ENCODE data around the gene TBL2.

TBL2 gene

DNA sequence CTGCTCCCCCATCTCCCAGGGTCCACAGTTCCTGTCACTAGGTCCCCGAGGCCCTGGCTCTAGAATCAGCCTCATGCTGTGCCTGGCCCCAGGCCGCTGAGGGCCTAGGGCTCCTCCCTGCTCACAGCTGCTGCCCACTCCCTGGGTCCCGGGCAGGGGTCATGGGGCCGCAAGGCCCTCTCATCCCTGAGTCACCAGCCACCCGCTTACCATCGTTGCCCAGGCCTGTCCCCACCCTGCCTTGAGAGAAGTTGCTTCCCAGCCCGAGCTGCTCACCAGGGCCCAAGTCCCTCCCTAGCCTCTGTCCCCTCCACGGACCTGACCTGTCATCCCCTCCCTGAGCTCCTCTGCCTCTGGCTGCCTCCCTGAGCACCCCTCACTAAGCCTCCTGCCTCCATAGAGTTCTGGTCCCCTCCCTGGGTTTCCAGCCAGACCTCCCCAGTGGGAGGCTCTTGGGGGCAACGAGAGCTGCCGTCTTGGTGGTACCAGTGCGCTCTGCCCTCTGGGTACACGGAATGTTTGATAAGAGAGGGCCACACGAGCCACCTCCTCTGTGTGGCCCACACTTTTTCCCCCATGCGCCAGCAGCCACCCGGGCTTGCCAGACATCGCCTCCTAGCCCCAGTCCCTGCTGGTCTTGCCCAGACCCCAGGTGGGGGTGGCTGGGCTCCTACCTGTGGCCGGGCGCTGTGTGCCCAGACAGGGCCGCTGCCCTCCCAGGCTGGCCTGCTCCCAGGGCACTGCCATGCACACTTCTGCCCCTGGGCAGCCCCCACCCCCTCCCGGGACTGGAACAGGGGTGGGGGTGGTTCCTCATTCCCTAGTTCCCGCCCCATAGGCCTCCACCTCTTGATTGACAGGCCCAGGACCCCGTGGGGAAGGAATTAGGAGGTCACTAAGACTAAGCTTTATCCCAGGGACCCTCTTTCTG is 24.6 kb upstream of the TBL2 start:
- Histone ChIP-seq H3K36me3 (ENCODE audit: insufficient read depth, low read length) (no peaks in the 10 kb centered on the region), H3K9me3 (ENCODE audit: low read length) (no peaks in the 10 kb centered on the region), H3K9ac (ENCODE audit: low read length) (no peak overlapping the region), H3K27me3 (ENCODE audit: control insufficient read depth in 1 of 2, insufficient read depth in 2 of 2, low read length in 2 of 2) (peaks cover 0 to 11% of the 10 kb centered on the region in 2 donors), H3K4me3 (ENCODE audit: low read depth in 1 of 2, low read length in 2 of 2) (no peak overlapping the region), H3K4me1 (ENCODE audit: insufficient read depth, low read length) (peaks cover 6% of the 10 kb centered on the region), H3K27ac (ENCODE audit: low read depth, low read length) (no peak overlapping the region)

DNA sequence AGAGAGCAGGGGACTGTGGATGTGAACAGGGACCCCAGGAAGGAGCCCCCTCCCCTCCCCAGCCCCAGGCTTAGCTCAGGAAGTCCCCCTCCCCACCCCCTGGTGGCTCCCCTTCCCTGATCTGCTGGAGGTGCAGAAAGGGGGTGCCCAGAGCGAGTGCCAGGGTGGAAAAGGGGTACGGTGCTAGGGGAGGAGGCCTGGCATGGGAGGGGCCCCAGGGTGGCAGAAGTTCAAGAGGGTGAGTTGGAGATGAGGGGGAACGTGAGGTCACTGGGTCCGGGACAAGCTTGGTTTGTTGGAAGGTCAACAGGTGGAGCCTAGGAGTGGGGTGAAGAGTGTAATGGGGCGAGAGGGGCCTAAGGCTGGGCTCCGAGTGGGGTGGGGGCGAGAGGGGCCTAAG is 21.5 kb upstream of the TBL2 start:
- H3K27me3 ChIP-seq (ENCODE audit: control insufficient read depth in 1 of 2, insufficient read depth in 2 of 2, low read length in 2 of 2) = no peaks in the 10 kb centered on the region
- H3K4me1 ChIP-seq (ENCODE audit: insufficient read depth, low read length) = no peaks in the 10 kb centered on the region
- no peak overlapping the region for H3K4me3 ChIP-seq (ENCODE audit: low read depth in 1 of 2, low read length in 2 of 2)
- H3K9ac ChIP-seq (ENCODE audit: low read length) = no peak overlapping the region
- no peak overlapping the region for H3K27ac ChIP-seq (ENCODE audit: low read depth, low read length)
- H3K9me3 ChIP-seq (ENCODE audit: low read length) = no peaks in the 10 kb centered on the region
- no peaks in the 10 kb centered on the region for H3K36me3 ChIP-seq (ENCODE audit: insufficient read depth, low read length)

DNA sequence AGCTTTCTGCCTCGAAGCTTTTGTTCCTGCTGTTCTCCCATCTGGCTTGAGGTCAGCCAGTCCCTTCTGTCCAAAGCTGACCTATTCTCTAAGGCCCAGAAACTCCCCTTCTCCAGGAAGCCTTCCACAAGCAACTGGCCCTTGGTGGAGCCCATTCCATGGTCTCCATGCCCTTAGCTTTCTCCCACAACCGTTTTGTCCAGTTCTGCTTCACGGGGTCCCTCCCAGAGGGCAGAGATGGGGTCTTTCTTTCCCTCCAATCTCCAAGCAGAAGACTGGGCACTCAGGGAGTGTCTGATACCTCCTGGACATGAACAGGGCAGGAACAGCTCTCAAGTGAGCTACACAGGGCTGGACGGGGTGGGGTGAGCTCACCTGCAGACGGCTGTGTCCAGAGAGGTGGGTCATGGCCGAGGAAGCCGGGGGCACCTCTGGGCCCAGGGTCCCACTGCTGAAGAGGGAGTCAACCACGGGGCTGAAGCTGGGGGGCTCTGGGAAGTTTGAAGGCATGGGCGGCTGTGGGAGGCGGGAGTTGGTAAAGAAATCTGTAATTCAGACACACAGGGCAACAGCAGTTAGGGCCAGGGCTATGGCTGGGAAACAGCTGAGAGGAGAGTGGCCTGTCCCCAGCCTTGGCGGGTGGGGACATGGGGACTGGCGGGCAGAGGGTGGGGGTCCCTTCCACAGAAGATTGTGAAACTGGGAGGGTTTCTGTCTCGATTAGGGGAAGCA is 20.9 kb upstream of the TBL2 start:
- Histone ChIP-seq H3K9me3 (ENCODE audit: low read length) (no peaks in the 10 kb centered on the region), H3K36me3 (ENCODE audit: insufficient read depth, low read length) (no peaks in the 10 kb centered on the region), H3K27ac (ENCODE audit: low read depth, low read length) (no peak overlapping the region), H3K27me3 (ENCODE audit: control insufficient read depth in 1 of 2, insufficient read depth in 2 of 2, low read length in 2 of 2) (no peaks in the 10 kb centered on the region), H3K4me1 (ENCODE audit: insufficient read depth, low read length) (no peaks in the 10 kb centered on the region), H3K9ac (ENCODE audit: low read length) (no peak overlapping the region), H3K4me3 (ENCODE audit: low read depth in 1 of 2, low read length in 2 of 2) (no peak overlapping the region)

DNA sequence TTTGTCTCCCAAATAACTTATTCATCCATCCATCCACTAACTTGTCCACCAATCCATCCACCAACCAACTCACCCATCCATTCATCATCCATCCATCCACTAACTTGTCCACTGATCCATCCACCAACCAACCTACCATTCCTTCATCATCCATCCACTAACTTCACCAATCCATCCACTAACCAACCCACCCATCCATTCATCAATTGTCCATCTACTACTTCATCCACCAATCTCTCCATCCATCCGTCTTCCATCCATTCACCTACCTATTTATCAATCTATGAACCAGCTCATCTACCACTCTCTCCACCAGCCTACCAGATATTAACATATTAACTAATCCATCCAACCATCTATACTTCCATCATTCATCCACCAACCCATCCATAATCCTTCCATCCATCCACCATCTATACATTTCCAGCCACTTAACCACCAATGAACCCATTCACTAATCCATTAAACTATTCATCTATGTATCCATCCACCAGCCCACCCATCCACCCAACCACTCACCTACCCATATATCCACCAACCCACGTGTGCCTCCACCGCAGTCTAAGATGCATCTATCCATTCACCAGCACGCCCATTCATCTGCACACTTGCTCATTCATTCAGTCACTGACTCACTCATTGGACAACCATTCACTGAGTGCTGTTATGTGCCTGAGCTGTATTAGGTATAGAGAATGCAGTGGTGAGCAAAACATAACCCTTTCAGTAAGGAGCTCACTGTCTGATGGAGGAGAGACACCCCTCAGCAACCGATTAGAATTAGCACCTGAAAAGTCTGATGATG is 19.8 kb upstream of the TBL2 start:
- H3K4me1 ChIP-seq (ENCODE audit: insufficient read depth, low read length) = no peaks in the 10 kb centered on the region
- no peaks in the 10 kb centered on the region for H3K9me3 ChIP-seq (ENCODE audit: low read length)
- no peaks in the 10 kb centered on the region for H3K36me3 ChIP-seq (ENCODE audit: insufficient read depth, low read length)
- no peak overlapping the region for H3K27ac ChIP-seq (ENCODE audit: low read depth, low read length)
- H3K4me3 ChIP-seq (ENCODE audit: low read depth in 1 of 2, low read length in 2 of 2) = no peak overlapping the region
- H3K27me3 ChIP-seq (ENCODE audit: control insufficient read depth in 1 of 2, insufficient read depth in 2 of 2, low read length in 2 of 2) = no peaks in the 10 kb centered on the region
- no peak overlapping the region for H3K9ac ChIP-seq (ENCODE audit: low read length)

DNA sequence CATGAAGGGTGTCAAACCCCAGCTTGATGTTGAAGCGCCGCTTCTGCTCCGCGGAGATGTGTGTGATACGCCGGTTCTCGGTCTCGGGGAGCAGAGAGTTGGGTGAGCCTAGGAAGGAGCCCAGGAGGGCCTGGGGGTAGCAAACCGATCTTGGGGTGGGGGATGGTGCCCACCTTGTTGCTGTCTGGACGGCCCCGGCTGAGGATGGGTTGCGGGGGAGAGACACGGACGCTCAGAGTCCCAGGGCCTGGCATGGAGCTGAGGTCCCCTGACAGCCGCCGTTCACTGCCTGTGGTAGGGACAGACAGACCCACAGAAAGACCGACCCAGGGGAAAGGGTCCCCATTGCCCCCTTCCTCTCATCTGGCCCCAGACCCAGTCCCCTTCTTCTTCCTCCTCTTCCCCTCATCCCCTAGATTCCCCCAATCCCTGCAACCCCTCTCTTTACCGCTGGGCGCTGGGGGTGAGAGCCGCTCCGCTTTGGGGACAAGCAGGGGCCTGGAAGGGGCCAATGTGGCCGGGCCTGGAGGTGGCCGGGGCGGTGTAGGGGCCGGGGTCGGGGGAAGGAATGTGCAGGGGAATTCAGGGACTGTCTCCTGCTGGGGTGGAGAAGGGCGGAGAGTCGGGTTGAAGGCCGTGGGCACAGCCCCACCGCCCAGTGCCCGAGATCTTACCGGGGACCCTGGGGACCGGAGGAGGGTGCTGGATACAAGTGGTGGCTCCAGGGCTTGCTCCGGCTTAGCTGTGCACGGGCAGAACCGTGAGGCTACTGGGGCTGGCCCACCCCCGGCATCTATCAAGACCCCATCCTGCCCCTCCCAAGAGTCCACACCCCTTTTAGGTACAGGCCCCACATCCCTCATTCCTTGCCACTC is 18.0 kb upstream of the TBL2 start:
- Histone ChIP-seq H3K9me3 (ENCODE audit: low read length) (no peaks in the 10 kb centered on the region), H3K27ac (ENCODE audit: low read depth, low read length) (no peak overlapping the region), H3K4me3 (ENCODE audit: low read depth in 1 of 2, low read length in 2 of 2) (no peak overlapping the region), H3K4me1 (ENCODE audit: insufficient read depth, low read length) (no peaks in the 10 kb centered on the region), H3K27me3 (ENCODE audit: control insufficient read depth in 1 of 2, insufficient read depth in 2 of 2, low read length in 2 of 2) (no peaks in the 10 kb centered on the region), H3K36me3 (ENCODE audit: insufficient read depth, low read length) (no peaks in the 10 kb centered on the region), H3K9ac (ENCODE audit: low read length) (no peak overlapping the region)

DNA sequence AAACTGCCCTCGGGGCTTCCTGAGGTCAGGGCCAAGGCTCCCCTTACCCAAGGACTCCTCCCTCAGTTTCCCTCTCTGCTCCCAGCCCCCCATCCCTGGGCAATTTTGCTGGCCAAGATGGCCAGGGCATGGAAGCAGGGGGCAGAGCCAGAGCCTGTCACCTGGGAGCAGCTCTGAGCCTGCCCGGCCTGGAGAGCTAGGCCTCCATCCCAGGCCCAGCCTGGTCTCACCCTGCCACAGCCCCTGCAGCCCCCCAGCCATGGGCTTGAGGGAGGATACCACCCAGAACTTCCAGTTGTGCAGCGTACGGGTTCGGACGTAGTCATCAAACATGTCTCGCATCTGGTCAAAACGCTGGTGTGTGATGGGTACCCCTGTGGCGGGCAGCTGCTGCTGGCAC is 17.0 kb upstream of the TBL2 start:
- Histone ChIP-seq H3K36me3 (ENCODE audit: insufficient read depth, low read length) (no peaks in the 10 kb centered on the region), H3K27me3 (ENCODE audit: control insufficient read depth in 1 of 2, insufficient read depth in 2 of 2, low read length in 2 of 2) (no peaks in the 10 kb centered on the region), H3K9ac (ENCODE audit: low read length) (no peak overlapping the region), H3K4me3 (ENCODE audit: low read depth in 1 of 2, low read length in 2 of 2) (no peak overlapping the region), H3K9me3 (ENCODE audit: low read length) (no peaks in the 10 kb centered on the region), H3K27ac (ENCODE audit: low read depth, low read length) (no peak overlapping the region), H3K4me1 (ENCODE audit: insufficient read depth, low read length) (no peaks in the 10 kb centered on the region)

DNA sequence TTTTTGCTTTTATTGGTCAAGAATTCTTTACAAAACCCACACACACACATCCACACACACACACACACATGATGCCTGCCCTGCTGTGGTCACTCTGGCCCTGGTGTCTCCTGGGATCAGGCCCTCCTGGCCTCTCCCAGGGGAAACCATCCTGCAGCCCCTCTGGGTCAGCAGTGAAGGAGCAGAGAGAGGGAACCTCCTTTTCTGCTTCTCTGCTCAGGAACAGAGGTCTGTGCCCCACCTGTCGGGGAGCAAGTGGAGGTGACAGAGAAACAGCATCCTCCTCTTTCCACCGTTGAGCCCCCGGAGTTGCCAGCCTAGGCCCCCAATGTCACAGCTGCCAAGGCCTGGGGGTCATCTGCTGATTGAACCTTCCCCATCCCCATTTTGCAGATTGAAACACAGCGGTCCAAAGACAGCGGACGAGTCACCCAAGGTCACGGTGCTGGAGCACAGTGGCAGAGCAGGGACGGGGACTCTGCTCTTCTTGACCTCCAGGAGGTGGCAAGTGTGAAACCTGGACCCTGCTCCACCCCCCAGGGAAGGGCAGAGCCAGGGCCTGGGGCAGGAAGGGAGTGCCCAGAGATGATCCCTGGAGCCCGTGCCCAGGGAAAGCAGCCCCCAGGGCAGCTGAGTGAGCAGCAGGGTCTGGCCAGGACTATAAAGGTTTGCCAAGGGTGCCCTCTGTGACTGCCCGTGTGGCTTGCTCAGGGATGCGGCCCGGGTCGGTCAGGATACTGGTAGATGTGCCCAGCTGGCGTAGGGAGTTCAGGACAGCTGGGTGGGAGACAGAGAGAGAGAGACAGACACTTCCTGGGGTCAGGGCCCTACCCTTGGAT is 15.0 kb upstream of the TBL2 start:
- no peak overlapping the region for H3K9ac ChIP-seq (ENCODE audit: low read length)
- H3K27ac ChIP-seq (ENCODE audit: low read depth, low read length) = no peak overlapping the region
- no peaks in the 10 kb centered on the region for H3K9me3 ChIP-seq (ENCODE audit: low read length)
- H3K4me3 ChIP-seq (ENCODE audit: low read depth in 1 of 2, low read length in 2 of 2) = no peak overlapping the region
- no peaks in the 10 kb centered on the region for H3K27me3 ChIP-seq (ENCODE audit: control insufficient read depth in 1 of 2, insufficient read depth in 2 of 2, low read length in 2 of 2)
- no peaks in the 10 kb centered on the region for H3K36me3 ChIP-seq (ENCODE audit: insufficient read depth, low read length)
- no peaks in the 10 kb centered on the region for H3K4me1 ChIP-seq (ENCODE audit: insufficient read depth, low read length)

DNA sequence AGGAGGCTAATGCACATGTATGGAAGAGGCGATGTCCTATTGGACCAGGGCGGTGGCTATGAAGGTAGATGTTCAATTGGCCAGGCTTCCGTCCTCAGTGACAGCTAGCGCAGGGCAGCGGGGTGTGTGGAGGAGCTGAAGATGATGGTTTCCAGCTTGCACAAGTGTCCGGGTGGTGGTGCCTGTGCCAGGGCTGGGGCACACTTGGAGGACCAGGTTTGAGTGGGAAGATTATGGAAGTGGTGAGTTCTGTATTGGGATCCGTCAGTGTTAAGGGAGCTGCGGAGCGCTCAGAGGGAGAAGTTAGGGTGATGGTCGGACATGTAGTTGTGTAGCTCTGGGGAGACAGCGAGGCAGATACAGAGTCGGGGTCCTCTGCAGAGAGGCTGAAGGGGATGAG is 8.5 kb upstream of the TBL2 start:
- no peaks in the 10 kb centered on the region for H3K36me3 ChIP-seq (ENCODE audit: insufficient read depth, low read length)
- H3K4me3 ChIP-seq (ENCODE audit: low read depth in 1 of 2, low read length in 2 of 2) = no peak overlapping the region
- no peaks in the 10 kb centered on the region for H3K9me3 ChIP-seq (ENCODE audit: low read length)
- no peaks in the 10 kb centered on the region for H3K27me3 ChIP-seq (ENCODE audit: control insufficient read depth in 1 of 2, insufficient read depth in 2 of 2, low read length in 2 of 2)
- no peak overlapping the region for H3K27ac ChIP-seq (ENCODE audit: low read depth, low read length)
- H3K4me1 ChIP-seq (ENCODE audit: insufficient read depth, low read length) = no peaks in the 10 kb centered on the region
- no peak overlapping the region for H3K9ac ChIP-seq (ENCODE audit: low read length)

DNA sequence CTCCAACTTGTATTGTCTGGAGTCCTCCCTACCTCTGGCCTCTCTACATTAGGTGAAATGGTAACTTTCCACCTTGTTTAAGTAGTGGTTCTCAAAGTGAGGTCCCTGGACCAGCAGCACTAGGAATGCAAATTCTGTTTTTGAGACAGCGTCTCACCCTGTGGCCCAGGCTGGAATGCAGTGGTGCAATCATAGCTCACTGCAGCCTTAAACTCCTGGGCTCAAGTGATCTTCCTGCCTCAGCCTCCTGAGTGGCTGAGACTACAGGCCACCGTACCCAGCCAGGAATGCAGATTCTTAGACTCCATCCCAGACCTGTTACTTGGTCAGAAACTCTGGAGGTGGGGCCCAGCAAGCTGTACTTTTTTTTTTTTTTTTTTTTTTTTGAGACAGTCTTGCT is 6.8 kb upstream of the TBL2 start:
- Histone ChIP-seq H3K4me3 (ENCODE audit: low read depth in 1 of 2, low read length in 2 of 2) (no peak overlapping the region), H3K9me3 (ENCODE audit: low read length) (no peaks in the 10 kb centered on the region), H3K27me3 (ENCODE audit: control insufficient read depth in 1 of 2, insufficient read depth in 2 of 2, low read length in 2 of 2) (no peaks in the 10 kb centered on the region), H3K36me3 (ENCODE audit: insufficient read depth, low read length) (no peaks in the 10 kb centered on the region), H3K4me1 (ENCODE audit: insufficient read depth, low read length) (no peaks in the 10 kb centered on the region), H3K27ac (ENCODE audit: low read depth, low read length) (no peak overlapping the region), H3K9ac (ENCODE audit: low read length) (no peak overlapping the region)

DNA sequence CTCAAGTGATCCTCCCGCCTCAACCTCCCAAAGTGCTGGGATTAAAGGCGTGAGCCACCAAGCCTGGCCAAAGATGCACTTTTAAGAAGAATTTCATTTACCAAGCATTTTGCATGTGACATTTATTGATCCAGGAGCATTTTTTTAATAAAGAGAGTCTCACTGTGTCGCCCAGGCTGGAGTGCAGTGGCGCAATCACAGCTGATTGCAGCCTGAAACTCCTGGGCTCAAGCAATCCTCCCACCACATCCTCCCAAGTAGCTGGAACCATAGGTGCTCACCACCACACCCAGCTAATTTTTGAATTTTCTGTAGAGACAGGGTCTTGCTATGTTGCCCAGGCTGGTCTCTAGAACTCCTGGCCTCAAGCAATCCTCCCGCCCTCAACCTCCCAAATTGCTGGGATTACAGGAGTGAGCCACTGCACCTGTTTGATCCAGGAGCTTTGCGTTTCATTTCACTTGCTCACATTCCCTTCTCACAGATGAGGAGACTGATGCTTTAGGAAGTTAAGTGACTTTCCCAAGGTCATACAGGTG is 4.4 kb upstream of the TBL2 start:
- peaks cover under 1% of the 10 kb centered on the region for H3K4me1 ChIP-seq (ENCODE audit: insufficient read depth, low read length)
- H3K27ac ChIP-seq (ENCODE audit: low read depth, low read length) = no peak overlapping the region
- no peak overlapping the region for H3K9ac ChIP-seq (ENCODE audit: low read length)
- no peaks in the 10 kb centered on the region for H3K27me3 ChIP-seq (ENCODE audit: control insufficient read depth in 1 of 2, insufficient read depth in 2 of 2, low read length in 2 of 2)
- H3K4me3 ChIP-seq (ENCODE audit: low read depth in 1 of 2, low read length in 2 of 2) = no peak overlapping the region
- H3K36me3 ChIP-seq (ENCODE audit: insufficient read depth, low read length) = no peaks in the 10 kb centered on the region
- no peaks in the 10 kb centered on the region for H3K9me3 ChIP-seq (ENCODE audit: low read length)

All from muscle layer of colon (tissue), 2 donors.